ENCODE results near the gene CAMP.
A peak's percentile ranks its signal among the peaks of the same experiment; 100 is the strongest.

CAMP gene

DNA sequence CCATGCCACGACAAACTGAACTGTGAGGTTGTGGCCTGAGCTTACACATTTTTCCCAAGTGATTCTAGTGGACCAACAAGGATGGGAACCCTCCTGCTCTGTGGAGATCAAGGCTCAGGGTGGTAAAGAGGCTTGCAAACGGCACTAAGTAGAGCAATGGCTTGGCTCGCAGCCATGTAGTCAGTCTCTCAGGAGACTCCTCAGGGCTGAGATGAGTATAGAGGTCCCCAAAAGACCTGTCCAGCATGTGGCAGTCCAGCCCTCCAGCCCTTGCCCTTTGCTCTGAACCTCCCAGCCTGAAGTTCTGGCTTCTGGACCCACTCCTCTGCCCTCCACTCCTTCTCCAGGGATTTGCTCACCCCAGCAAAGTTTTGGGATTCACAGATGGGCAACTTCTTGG, 8.3 kb upstream of the CAMP start:
- DNase-seq (ENCODE audit: low read depth) = no peak

DNA sequence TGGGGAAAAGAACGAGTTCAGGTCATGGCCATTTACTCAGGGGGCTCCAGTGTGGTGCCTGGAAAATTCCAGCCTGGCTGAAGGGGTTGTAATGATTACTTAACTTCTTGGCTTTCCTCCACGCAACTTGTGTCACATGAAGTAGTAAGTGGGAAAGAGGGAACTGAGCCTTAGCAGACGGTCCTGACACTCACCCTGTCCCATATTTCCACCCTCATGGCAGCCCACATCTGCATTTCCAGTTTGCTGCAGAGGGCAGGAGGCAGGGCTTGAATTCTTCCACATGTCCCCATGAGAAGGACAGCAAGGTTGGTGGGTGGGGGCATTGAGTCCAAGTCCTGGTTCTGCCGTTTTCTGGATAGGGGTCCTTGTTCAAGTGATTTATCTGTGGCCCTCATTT, 7.8 kb upstream of the CAMP start:
- DNase-seq (ENCODE audit: low read depth) = no peak

DNA sequence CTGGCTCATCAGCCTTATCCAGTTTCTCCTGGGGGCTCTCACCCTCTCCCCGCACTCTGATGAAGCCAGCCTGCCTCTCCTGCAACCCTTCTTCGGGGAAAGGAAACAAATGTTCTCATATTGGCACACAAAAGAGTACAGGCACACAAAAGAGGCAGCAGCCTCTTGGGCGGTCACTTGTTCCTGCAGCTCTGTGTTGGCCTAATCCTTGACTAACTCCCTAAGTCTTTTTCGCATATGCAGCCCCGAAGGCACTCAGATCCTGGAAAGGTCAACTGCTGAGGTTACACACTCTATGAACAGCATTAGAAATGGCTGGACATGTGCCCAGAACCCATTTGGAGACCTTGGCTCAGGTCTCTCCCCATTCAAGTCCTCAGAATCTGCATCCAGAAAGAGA, 7.4 kb upstream of the CAMP start:
- no peak for DNase-seq (ENCODE audit: low read depth)

DNA sequence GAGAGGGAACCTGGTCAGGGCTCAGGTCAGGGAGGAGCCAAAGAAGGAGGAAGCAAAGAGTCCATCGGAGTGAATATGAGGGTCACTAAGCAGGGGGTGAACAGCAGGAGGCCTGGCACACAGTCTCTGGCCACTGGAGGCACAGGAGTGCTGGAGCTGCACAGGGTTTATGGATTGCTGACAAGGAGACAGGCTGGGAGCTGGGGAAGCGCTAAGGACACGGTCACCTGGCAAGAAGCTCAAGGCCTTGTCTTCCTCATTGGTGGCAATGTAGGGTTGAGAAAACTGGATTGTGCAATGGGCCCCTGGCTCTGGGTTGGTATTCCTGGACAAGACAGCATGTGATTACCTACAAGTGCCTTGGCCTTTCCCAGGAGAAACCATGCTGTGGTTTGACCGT, 5.8 kb upstream of the CAMP start:
- no peak for DNase-seq (ENCODE audit: low read depth)

DNA sequence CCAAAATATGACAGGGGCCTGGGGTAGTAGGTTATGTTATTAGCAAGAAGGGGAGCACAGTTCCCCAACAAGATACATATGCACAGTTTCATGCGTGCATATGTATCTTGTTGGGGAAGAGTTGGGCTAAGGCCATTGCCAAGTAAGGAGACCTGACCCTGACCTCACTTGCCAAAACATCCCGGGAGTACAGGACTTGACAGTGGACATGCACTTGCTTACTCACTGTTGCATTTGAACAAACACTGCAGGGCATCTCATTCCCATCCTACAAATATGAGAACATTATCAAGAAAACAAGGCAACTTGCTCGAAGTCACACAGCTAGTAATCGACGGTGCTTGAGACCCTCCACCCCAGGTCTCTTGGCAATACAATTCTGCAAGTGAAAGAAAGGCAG, 4.8 kb upstream of the CAMP start:
- no peak for DNase-seq (ENCODE audit: low read depth)

DNA sequence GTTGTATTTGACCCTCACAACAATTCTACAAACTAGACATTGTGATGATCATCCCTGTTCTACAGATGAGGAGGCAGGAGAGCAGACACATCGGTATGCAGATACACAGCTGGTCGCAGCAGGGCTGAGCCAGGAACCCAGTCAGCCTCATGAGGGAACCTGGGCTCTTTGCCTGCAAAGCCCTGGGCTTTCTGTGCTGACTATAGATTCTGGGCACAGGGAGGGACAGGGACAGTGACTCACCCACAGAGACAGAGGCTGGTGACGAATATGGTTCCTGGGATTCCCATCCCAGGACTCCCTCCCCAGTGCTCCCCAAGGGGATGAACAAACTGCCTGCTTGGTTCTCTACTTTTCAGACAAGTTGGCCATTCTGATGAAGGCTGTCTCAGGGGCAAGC, 3.8 kb upstream of the CAMP start:
- no peak for DNase-seq (ENCODE audit: low read depth)

DNA sequence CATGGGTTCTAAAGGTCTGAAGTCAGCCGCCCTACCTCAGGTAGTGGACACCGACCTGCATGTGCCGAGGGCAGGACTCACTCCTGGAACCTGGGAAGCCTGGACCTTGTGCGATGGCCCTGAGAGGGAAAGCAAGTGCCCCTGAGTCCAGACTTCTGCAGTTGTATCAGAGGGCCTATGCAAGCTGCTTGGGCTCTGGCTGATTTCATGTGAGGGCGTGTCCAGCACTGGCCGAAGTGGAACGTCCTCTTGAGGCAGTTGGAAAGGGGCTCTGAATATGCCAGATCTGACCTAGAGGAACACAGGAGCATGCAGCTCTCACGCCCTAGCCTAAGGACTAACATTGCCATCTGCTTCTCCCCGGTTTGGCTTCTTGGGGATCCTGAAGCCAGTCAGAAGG, 2.5 kb upstream of the CAMP start:
- no peak for DNase-seq (ENCODE audit: low read depth)

DNA sequence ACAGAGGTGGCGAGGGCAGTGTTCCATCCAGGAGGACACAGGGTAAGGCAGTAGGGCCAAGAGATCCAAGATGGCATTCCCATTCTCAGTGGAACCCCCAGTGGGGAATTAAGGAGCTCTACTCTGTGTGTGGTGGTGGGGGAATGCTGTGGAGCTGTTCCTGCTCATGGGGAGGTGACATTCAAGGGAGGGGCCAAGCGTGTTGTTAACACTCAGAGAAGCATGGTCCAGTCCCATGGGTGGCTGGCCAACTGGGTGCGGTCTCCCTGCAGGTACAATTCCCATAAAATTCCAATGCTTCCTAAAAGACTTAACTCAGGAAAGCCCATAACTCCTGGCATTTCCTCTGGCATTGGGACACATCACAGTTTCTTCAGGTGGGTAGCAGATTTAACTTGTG, 2.3 kb downstream of the CAMP start:
- DNase-seq (ENCODE audit: low read depth) = no peak

DNA sequence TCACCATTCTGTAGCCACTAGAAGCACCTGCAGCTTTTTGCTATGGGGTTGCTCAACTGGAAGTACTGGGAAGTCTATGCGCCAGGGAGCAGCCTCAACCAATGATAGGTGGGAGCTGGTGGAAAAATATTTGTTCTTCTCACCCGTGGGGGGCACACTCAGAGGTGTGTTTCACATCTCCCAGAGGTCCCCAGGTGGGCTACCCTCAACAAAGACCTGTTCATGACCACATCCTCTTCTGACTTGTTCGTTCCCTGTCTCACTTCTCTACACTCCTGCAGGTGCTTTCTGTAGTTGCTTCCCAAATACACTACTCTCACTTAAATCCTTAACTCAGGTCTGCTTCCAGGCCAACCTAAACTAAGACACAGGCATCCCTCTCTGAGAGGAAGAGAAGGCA, 3.6 kb downstream of the CAMP start:
- DNase-seq (ENCODE audit: low read depth) = no peak

DNA sequence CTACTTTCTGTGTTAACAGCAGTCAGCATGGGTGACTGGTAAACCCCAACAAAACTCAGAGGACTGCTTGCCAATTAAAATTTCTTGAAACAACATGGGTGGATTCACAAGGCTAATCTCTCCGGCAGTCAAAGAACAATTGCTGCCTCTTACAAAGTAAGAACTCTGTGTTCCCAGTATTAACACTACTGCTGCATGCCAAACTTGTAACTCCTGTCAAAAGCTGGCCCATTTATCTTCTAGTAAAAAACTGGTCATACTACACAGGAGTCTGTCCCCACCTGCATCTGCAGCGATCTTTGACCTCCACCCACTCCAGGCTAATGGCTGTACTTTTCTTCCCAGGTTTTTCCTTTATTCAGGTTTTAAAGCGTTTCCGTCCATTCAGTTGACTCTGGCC, 8.9 kb downstream of the CAMP start:
- DNase-seq (ENCODE audit: low read depth) = no peak

DNA sequence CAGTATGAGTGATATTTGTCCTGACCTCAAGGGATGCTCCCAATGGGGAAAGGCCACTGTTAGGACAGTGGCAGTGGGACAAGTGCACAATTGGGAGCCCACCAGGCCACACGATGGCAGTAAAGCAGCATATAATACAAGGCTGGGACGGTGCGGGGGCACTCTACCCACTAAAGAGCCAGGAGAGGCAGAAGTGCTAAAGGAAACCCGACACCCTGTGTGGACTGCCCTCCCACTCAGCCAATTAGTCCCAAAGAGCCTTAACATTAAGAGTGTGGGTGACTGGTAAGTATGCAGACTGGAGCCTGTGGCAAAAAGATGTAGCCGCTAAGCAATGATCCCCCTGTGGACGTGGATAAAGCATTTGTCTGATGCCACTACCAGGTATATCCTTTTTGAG, 9.4 kb downstream of the CAMP start:
- DNase-seq (ENCODE audit: low read depth) = peak; percentile 24

DNA sequence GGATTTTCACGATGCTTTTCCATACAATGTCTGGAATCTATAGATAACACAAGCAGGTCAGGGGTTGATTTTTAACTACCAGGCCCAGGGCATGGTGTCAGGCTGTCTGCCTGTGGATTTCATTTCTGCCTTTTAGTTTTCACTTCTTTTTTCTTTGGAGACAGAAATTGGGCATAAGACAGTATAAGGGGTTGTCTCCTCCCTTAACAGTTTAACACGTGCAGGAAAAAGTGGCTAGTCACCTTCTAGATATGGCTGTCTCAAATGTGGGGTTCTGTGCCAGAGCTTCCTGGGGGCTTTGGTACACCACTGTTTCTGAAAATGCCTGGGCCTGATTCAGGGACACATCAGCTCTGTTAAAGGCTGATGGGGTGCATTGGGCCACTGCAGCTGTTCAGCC, 10.2 kb downstream of the CAMP start:
- no peak for DNase-seq (ENCODE audit: low read depth)

DNA sequence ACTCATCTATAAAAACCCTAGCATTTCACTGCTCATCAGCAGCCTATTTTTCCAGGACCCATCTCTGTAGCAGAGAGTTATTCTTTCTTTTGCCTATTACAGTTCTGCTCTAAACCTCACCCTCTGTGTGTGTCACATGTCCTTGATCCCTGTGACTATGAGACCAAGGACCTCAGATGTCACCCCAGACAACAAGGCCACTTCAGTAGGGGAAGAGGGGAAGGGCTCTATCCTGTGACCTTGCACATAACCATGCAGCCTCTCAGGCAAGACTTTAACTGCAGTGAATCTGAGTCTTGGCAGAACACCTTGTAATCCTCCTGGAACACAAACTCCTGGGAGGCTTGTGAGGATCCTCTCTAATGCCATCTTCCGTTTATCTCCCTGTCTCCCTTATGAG, 13.2 kb downstream of the CAMP start:
- no peak for DNase-seq (ENCODE audit: low read depth)

DNA sequence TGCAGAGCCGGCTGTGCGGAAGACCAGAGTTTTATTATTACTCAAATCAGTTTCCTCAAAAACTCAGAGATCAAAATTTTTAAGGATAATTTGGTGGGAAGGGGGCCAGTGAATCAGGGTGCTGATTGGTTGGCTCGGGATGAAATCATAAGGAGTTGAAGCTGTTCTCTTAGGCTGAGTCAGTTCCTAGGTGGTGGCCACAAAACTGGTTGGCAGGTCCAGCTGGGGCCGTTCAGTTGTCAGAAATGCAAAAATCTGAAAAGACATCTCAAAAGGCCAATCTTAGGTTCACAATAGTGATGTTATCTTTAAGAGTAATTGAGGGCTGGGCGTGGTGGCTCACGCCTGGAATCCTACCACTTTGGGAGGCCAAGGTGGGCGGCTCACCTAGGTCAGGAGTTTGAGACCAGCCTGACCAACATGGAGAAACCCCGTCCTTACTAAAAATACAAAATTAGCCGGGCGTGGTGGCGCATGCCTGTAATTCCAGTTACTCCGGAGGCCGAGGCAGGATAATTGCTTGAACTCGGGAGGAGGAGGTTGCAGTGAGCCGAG, 15.3 kb downstream of the CAMP start:
- no peak for DNase-seq (ENCODE audit: low read depth)

DNA sequence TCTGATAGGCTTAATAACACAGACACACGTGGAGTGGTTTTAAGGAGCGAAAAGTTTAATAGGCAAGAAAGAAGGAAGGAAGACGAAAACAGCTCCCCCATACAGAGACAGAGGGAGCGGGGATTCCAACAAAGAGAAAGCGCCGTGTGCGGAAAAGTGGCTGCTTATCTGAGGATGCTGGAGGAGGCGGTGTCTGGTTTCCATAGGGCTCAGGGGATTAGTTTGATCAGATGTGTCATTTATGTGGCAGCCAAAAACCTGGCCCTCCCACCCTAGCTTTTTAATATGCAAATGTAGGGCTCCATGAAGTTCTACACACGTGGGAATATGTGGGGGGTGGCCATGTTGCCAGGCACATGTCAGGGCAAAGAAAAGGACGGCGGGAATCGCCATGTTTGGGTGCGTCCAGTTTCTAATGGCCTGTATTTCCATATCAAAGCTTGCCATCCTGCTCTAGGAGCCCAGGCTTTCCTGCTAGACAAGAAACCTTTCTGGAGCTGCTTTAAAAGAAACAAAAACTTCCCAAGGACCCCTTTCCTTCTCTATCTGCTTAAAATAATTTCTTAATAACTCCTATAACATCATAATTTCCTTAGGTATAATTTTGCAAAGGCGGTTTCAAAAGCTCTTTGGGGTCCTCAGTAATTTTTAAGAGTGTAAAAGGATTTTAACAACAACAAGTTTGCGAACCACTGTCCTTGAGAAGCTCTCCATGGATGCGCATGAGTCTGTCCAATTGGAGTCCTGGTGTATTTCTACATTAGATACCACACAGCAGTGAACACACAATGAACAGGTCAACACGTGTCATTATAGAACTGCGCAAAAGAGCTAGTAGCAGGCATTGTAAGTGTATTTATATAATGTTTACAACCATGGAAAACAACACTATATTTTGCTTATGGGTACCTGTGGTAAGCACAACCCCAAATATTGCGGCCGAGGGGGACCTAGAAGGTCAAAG, 17.0 kb downstream of the CAMP start:
- no peak for DNase-seq (ENCODE audit: low read depth)

DNA sequence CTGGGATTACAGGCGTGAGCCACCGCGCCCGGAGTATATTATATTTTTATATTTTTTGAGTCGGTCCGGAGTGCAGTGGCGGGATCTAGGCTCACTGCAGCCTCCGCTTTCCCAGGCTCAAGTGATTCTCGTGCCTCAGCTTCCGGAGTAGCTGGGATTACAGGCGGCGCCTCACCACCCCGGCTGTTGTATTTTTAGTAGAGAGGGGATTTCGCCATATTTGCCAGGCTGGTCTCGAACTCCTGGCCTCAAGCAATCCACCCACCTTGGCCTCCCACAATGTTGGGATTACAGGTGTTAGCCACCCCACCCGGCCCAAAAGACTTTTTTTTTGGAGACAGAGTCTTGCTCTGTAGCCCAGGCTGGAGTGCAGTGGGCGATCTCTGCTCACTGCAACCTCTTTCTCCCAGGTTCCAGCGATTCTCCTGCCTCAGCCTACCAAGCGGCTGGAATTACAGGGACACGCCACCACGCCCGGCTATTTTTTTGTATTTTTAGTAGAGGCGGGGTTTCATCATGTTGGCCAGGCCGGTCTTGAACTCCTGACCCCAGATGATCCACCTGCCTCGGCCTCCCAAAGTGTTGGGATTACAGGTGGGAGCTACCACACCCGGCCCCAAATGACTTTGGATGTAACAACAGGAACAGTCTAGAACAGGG, 18.6 kb downstream of the CAMP start:
- DNase-seq (ENCODE audit: low read depth) = no peak

DNA sequence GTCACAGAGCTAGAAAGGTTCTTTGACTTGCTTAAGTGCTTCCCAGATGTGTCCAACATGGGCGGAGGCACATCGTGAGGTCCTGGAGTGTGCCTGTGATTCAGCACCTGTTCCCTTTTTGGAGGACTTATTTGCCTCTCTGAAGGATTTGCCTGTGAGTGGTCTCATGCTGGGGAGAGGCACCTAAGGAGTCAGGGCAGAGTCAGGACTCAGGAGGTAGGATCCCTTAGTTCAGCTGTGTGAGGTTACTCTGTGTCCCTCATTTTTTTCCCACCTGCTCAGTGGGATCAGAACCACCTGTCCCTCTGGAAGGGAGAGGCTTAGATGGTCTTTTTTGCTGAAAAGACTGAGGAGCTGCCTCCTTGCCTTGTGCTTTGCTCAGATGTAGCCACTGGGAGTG, 20.6 kb downstream of the CAMP start:
- no peak for DNase-seq (ENCODE audit: low read depth)

DNA sequence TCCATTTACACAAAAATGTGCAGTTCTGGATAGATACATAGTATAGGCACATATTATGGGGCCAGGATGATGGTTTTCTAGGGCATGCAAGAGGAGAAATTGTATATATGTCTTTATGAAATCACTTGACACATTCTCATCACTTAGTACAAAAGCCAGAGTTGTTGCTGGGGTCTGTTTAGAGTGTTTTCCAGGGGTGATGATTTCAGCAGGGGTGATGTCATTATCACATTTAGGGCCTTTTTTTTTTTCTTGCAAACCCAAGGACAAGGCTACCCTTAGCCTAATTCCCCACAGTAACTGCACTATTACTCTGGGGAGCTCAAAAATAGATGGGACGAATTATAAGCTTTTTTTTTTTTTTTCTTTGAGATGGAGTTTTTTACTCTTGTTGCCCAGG, 21.2 kb downstream of the CAMP start:
- no peak for DNase-seq (ENCODE audit: low read depth)

DNA sequence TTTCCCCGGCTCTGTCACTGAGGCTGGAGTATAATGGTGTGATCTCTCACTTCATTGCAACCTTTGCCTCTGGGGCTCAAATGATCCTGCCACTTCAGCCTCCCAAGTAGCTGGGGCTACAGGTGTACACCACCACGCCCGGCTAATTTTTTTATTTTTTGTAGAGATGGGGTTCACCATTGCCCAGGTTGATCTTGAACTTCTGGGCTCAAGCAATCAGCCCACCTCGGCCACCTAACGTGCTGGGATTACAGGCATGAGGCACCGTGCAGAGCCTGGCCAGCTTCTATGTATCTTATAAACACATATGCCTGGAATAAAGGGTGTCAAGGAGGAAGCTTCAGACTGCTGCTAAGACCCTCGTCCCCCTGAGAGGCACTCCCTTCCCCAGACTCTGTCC, 21.8 kb downstream of the CAMP start:
- DNase-seq (ENCODE audit: low read depth) = no peak

DNA sequence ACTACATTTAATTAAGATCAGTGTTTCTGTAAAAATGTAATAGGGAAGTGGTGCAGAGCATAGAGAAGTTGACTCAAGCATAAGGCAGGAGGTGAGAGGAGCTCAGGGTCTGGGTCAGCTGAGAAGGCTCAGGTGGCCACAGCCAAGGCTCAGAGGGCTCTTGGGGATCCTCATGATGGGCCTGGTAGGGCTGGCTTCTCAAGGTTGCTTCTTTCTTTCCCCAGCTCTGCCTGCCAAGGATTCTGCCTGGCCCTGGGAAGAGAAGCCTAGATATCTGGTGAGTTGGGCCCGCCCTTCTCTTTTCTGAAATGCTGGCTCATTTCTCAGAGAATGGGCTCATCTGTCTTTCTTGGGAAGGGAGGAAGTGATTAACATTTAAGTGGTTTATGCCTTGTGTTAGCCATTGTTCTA, 24.1 kb downstream of the CAMP start:
- DNase-seq (ENCODE audit: low read depth) = no peak

DNA sequence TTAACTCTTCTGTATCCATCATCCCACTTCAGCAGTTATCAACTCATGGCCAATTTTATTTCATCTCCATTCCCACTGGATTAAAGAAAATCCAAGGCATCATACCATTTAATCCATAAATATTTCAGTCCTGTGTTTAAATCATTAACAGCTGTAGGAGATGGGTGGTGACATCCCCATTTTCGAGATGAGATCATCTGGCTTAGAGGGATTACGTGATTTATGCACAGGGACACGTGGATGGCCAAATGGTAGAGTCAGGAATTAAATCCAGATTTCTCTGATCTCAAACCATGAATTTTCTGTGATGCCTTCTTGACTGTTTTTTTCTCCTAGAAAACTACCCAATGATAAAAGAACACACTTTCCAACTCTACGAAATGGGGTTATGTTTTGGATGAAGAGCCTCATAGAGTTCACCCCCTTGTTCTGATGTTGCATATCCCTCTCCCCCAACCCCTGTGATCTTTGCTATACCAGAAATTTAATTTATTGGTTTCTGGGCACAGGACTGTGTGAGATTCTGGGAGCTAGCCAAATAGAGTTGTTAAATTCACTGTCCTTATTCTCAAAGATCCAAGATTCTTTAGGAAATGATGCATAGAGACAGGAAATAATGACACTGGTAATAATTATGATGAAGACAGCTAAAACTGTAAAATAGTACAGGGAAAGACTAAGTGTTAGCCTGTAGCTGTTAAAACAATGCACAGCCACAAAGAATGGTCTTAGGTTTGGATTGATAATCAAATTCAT, 25.0 kb downstream of the CAMP start:
- DNase-seq (ENCODE audit: low read depth) = no peak

DNA sequence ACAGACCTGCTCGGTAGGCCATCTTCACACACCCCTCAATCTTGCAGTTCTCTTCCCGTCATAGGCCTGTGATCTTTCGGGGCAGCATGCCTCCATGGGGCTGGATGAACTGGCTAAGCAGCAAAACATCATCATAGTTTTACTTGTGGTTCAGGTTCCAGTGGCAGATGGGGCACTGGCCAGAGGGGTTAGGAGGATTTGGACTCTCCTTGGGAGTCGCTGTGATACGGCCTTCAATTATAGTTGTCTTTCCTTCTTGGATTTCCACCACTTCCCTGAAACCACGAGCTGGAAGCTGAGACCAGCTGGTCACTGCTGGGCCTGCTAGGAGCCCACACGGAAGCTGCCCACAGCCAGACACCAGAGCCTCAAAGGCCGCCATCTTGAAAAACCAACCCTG, 33.3 kb downstream of the CAMP start:
- DNase-seq (ENCODE audit: low read depth) = no peak

DNA sequence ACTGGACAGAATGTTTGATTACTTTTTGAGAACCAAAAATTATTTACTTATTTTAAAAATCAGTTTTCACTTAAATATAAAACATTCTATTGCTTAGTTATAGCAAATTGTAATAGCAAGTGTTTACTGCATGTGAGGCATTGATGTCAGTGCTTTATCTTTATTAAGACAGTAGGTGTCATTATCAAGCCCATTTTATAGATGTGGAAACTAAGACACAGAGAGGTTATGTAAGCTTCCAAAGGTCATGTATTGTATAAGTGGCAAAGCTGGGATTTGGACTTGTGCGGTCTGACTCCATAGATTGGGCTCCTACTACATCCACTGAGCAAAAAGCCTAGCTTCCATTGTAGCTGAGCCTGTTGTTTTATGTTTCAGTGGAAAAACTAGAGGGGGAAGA, 35.2 kb downstream of the CAMP start:
- DNase-seq (ENCODE audit: low read depth) = no peak

All from stimulated activated CD8-positive, alpha-beta memory T cell treated with anti-CD3 and anti-CD28 coated beads, Interleukin-15, amount 100 ng/mL, for 1 hour (primary cell).